ENCODE data around the gene STARD8.
"Not testable (repeated sequence)": the region's sequence is repeated elsewhere in the genome, so short reads cannot be mapped to it uniquely, and the experiment has no call there.

Gene STARD8

GRCh38 chrX:68647156-68647957 lies at the start of gene STARD8:
Gene STARD8 (plus strand): TSS chrX:68647666. CDS start chrX:68647883, 217 bp downstream.
- no peak for DNase-seq

- no peak for DNase-seq
Observed at GRCh38 chrX:68598841-68599240, 48.6 kb upstream of the STARD8 start.

DNA sequence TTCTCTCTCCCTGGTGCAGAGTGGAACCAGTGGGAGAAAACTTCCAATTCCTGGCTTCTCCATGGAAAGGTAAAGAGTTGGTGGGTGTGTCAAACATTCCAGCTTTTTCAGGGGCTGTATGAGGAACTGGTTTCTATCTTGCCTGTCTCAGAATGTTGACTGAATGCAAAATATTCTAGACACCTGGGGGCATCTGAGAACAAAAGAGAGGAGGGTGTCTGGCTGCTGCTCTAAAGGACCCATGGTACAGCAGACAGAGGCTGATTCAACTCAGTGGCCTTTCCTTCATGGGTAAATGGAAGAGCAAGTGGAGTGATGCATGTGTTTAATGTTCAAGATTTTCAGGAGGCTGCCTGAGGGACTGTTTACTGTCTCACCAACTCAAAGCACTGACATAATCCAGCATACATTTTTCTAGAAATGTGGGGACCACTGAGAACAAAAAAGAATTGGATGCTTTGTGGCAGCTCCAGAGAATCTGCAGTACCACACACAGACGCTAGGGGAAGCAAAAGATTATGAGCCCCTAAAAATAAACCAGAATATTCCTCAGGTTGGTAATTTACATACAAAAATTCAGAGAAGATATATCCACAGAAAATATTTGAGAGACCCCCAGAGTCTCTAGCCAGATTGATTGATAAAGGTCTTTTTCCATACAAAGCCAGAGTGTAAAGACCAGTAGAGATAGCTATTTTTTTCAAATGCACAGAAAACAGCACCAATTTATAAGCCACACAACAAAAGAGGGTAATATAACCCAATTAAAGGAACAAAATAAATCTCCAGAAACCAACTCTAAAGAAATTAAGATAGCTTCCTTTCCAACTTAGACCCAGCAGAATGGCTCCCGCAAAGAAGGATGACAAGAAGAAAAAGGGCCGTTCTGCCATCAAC lies 48.0 kb upstream of the STARD8 start:
- DNase-seq = no peak

- DNase-seq = not testable (repeated sequence)
Observed at GRCh38 chrX:68604216-68604615, 43.2 kb upstream of the STARD8 start.

DNA sequence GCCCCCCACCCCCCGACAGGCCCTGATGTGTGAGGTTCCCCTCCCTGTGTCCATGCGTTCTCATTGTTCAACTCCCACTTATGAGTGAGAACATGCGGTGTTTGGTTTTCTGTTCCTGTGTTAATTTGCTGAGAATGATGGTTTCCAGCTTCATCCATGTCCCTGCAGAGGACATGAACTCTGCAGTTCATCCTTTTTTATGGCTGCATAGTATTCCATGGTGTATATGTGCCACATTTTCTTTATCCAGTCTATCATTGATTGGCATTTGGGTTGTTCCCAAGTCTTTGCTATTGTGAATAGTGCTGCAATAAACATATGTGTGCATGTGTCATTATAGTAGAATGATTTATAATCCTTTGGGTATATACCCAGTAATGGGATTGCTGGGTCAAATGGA lies 32.7 kb upstream of the STARD8 start:
- not testable (repeated sequence) for DNase-seq

GRCh38 chrX:68627986-68628385 lies 19.5 kb upstream of the STARD8 start:
- no peak for DNase-seq

GRCh38 chrX:68629936-68630335 lies 17.5 kb upstream of the STARD8 start:
- DNase-seq = not testable (repeated sequence)

DNA sequence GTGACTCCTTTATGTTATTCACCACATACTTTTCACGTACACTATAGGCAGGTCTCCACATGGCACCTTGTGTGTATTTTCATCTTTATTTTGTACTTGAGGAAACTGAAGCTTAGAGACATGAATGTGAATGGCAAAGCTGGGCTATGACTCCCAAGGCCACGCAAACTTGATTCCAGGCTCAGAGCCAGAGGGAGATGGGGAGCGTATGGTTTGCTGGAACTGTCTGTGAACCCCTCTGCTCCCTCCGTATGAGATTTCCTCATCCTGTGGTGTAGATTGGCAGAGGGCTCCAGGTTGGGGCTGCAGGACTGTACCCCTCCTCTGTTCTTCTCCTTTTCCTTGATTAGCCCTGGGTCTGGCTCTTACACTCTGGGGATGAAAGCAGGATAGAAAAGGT lies 16.1 kb upstream of the STARD8 start:
- no peak for DNase-seq

DNA sequence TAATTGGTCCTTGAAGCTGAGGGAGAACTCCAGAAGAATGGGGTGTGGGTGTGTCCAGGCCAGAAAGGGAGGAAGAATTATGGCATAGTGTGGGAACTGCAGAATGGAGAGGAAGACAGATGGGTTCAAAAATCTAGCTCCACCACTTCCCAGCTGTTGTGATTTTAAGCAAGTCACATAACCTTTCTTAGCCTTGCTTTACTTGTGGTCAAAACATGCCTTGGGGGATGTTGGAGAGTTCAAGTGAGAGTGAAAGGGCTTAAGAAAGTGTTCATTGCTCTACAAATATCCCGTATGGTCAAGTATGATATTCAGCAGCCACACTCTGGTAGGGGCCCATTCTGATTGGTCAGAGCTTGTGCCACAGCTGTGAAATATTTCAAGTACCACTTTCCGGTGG lies 15.0 kb upstream of the STARD8 start:
- DNase-seq = no peak

DNA sequence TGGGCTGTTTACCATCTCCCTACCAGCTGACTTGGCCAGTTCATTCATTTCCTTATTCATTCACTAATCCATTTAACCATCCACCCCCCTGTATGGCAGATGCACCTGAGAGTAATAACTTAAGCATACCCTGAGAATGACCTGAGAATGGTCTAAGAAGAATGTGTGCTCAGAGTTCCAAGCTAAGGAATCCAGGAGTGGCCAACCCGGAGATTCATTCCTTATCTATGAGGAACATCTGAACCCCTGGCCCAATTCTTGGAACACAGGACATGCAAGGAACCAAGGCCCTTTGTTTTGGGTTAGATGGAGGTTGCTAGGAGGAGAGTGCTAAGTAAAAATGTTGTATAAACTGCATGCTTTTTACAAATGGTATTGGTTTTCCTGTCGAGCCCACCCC lies 13.5 kb upstream of the STARD8 start:
- no peak for DNase-seq

GRCh38 chrX:68634649-68635227 lies 12.7 kb upstream of the STARD8 start:
- DNase-seq = no peak

- DNase-seq = no peak
Observed at GRCh38 chrX:68640661-68641060, 6.8 kb upstream of the STARD8 start.

DNA sequence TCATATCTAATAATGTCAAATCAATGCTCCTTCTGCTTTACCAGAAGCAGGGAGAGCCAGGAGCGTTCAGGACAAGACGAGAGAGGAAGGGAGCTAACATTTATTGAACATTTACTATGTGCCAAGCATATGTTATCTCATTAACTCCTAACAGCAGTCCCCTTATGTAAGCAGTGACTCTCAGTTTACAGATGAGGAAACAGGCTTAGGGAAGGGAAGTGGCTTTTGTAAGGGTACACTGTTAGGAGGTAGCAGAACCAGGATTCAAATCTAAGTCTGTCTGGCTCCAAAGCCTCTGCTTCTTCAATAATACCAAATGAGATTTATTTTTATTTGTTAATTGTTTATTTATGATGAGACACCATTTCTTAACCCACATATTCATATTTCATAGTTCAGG lies 2.6 kb upstream of the STARD8 start:
- DNase-seq = no peak

- DNase-seq = no peak
Observed at GRCh38 chrX:68646421-68646820, 1.0 kb upstream of the STARD8 start.

- DNase-seq = no peak
Observed at GRCh38 chrX:68648960-68649359, 1.5 kb downstream of the STARD8 start.

- no peak for DNase-seq
Observed at GRCh38 chrX:68650491-68650890, 3.0 kb downstream of the STARD8 start.

- DNase-seq = no peak
Observed at GRCh38 chrX:68651110-68651509, 3.6 kb downstream of the STARD8 start.

DNA sequence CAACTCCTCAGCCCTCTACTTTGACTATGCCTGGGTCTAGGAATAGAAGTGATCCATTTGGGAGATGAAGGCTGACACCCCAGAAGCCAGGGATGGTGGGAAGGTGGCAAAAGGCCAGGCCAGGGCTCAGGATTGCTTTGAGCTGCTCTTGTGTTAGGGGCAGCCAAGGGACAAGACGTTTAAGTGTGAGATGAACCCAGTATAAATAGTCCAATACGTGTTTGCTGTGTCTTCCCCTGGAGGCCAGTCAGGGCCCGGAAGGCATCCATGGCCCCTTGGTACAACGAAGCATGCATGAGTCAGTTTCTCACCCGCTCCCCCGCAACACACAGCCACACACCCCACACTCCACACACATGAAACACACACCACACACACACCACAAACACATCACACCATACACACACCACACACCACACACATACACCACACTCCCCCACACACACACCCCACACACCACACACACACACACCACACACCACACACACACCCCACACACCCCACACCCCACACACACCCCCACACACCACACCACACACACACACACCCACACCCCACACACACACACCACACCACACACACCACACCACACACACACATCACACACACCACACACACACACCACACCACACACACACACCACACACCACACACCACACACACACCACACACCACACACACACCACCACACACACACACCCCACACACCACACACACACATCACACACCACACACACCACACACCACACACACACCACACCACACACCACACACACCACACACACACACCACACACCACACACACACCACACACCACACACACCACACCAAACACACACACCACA lies 5.1 kb downstream of the STARD8 start:
- DNase-seq = no peak

- DNase-seq = no peak
Observed at GRCh38 chrX:68654693-68655092, 7.2 kb downstream of the STARD8 start.

DNA sequence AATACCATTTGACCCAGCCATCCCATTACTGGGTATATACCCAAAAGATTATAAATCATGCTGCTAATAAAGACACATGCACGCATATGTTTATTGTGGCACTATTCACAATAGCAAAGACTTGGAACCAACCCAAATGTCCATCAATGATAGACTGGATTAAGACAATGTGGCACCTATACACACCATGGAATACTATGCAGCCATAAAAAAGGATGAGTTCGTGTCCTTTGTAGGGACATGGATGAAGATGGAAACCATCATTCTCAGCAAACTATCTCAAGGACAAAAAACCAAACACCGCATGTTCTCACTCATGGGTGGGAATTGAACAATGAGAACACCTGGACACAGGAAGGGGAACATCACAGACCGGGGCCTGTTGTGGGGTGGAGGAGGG lies 9.0 kb downstream of the STARD8 start:
- DNase-seq = not testable (repeated sequence)

GRCh38 chrX:68658530-68658929 lies 11.1 kb downstream of the STARD8 start:
- DNase-seq = no peak

GRCh38 chrX:68659385-68659784 lies 11.9 kb downstream of the STARD8 start:
- no peak for DNase-seq

DNA sequence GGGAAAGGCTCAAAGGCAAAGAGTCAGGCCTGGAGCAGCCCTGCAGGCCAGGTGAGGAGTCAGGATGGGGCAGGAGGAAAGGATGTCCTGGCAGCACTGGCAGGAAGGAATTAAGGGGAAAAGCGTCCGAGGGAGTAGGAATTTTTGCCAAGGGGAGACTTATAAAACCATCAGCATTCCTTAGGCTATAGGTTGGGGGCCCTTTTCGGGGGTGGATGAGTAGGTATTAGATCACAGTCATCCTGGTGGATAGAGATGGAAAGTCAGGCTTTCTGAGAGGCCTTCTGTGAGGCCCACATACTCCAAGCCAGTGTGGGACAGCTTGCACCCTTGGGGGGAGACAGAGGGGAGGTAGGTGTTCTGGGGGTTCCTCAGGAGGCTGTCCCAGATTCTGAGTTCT lies 12.3 kb downstream of the STARD8 start:
- DNase-seq = no peak

All from activated CD4-positive, alpha-beta T cell treated with anti-CD3 and anti-CD28 coated beads, Interleukin-2, amount 50 U/mL, for 1 hour (primary cell).